LNCaP clone FGC (cell line): ENCODE results near the gene KLF6.

ENCODE experiments used
- DNase-seq: peaks from one replicate; pipeline ENCODE4 v3.0.0-alpha.2; 2011; ENCODE audit warnings: low read depth
- H3K4me3 ChIP-seq: 2 replicates; pipeline ENCODE4 v1.5.1; 2011; ENCODE audit warnings: mild to moderate bottlenecking, low read depth, low read length, control low read depth
- TF ChIP-seq, protein P1 (sequence below): IDR thresholded peaks from 2 replicates; pipeline ENCODE4 v1.5.1; 2012; ENCODE audit warnings: mild to moderate bottlenecking; ENCODE audit not compliant: control insufficient read depth, insufficient read depth; ENCODE audit errors: extremely low read depth

The KLF6 gene

DNA sequence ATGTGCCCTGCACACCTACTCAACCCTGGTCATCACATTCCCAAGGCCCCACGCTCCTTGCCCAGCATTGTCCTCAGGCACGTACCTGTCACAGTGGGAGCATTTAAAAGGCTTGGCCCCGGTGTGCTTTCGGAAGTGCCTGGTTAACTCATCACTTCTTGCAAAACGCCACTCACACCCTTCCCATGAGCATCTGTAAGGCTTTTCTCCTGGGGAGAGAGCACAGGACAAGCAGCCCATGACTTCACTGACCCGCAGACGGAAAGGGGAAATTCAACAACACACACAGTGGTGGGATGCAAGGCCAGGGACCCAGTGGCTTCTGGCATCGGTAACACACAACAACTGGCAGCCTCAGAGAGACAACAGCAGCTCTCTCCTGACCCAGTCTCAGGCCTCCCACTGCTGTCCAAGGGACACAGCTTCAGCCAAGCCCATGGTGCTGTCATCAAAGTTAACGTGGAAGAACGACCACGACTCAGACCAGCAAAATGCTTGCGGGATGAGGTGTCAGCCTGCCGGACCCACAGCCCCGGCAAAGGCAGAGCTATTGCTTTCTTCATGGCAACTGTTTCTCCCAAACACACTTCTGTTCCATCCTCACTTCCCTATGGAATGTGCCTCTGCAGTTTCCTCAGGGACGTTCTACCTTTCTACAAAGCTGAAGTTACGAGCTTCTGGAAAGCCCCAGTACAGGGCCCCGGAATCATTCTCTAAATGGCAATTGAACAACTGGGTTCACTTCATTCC, 4.8 kb downstream of the KLF6 start:
- no peak overlapping the region for H3K4me3 ChIP-seq
- TF ChIP-seq, protein P1, sequence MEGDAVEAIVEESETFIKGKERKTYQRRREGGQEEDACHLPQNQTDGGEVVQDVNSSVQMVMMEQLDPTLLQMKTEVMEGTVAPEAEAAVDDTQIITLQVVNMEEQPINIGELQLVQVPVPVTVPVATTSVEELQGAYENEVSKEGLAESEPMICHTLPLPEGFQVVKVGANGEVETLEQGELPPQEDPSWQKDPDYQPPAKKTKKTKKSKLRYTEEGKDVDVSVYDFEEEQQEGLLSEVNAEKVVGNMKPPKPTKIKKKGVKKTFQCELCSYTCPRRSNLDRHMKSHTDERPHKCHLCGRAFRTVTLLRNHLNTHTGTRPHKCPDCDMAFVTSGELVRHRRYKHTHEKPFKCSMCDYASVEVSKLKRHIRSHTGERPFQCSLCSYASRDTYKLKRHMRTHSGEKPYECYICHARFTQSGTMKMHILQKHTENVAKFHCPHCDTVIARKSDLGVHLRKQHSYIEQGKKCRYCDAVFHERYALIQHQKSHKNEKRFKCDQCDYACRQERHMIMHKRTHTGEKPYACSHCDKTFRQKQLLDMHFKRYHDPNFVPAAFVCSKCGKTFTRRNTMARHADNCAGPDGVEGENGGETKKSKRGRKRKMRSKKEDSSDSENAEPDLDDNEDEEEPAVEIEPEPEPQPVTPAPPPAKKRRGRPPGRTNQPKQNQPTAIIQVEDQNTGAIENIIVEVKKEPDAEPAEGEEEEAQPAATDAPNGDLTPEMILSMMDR: no peak
- DNase-seq: no peak

- TF ChIP-seq, protein P1: no peak
Measured at GRCh38 chr10:3779158-3779741, 5.8 kb downstream of the KLF6 start.

GRCh38 chr10:3778692-3779157, 6.3 kb downstream of the KLF6 start:
- TF ChIP-seq, protein P1: no peak
- no peak overlapping the region for H3K4me3 ChIP-seq
- DNase-seq: no peak

More at GRCh38 chr10:3779158-3779741, 5.8 kb downstream of the KLF6 start:
- no peak overlapping the region for H3K4me3 ChIP-seq
- DNase-seq: no peak

- TF ChIP-seq, protein P1: no peak
- no peak overlapping the region for H3K4me3 ChIP-seq
- no peak for DNase-seq
Measured at GRCh38 chr10:3777981-3778691, 6.9 kb downstream of the KLF6 start.

GRCh38 chr10:3776796-3777571, 8.0 kb downstream of the KLF6 start:
- DNase-seq: peak; percentile 94
- TF ChIP-seq, protein P1: no peak
- H3K4me3 ChIP-seq: no peak overlapping the region

- no peak for DNase-seq
- TF ChIP-seq, protein P1: no peak
- no peak overlapping the region for H3K4me3 ChIP-seq
Measured at GRCh38 chr10:3775696-3776551, 9.1 kb downstream of the KLF6 start.
